ENCODE data around the gene VAMP5.

DNA sequence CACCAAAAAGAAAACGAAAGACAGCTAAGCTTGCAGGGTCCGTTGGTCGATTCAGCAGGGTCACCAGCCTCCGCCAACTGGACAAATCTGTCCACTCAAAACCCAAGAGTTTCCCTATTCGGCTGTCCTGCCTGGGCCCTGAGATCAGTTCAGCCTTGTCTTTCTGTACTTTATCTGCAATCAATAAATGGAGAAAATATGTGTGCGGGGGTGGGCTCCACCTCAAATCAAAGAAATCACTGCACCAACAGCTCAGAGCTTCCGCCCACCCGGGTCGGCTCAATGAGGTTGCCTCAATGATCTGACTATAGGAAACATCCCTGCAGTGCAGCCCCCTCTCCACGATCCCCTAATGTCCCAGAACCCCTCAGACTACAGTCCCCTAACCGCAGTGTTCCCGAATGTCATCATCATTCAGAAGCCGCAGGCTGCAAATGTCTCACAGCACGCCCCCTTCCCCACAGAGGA, 23.4 kb upstream of the VAMP5 start:
- TF ChIP-seq, protein P1, sequence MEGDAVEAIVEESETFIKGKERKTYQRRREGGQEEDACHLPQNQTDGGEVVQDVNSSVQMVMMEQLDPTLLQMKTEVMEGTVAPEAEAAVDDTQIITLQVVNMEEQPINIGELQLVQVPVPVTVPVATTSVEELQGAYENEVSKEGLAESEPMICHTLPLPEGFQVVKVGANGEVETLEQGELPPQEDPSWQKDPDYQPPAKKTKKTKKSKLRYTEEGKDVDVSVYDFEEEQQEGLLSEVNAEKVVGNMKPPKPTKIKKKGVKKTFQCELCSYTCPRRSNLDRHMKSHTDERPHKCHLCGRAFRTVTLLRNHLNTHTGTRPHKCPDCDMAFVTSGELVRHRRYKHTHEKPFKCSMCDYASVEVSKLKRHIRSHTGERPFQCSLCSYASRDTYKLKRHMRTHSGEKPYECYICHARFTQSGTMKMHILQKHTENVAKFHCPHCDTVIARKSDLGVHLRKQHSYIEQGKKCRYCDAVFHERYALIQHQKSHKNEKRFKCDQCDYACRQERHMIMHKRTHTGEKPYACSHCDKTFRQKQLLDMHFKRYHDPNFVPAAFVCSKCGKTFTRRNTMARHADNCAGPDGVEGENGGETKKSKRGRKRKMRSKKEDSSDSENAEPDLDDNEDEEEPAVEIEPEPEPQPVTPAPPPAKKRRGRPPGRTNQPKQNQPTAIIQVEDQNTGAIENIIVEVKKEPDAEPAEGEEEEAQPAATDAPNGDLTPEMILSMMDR (IDR thresholded peaks at IDR 0.05): no peak
- TF ChIP-seq EZH2phosphoT487 (IDR thresholded peaks at IDR 0.05): no peak
